ENCODE measurements around the gene GSDMA.
"Not testable (repeated sequence)": the region's sequence is repeated elsewhere in the genome, so short reads cannot be mapped to it uniquely, and the experiment has no call there.

Gene GSDMA

GRCh38 chr17:40005520-40005919, 42.7 kb downstream of the GSDMA start:
- no peak for TF ChIP-seq CTCF (IDR thresholded peaks at IDR 0.05; ENCODE audit: borderline replicate concordance, insufficient read depth, low read depth, low read length)
- H3K4me3 ChIP-seq (ENCODE audit: low read depth, low read length), result no peak overlapping the region

GRCh38 chr17:40010946-40011500, 48.2 kb downstream of the GSDMA start:
- not testable (repeated sequence) for H3K4me3 ChIP-seq (ENCODE audit: low read depth, low read length)

GRCh38 chr17:40012017-40012647, 49.3 kb downstream of the GSDMA start:
- H3K4me3 ChIP-seq (ENCODE audit: low read depth, low read length), result not testable (repeated sequence)

- TF ChIP-seq CTCF (IDR thresholded peaks at IDR 0.05; ENCODE audit: borderline replicate concordance, insufficient read depth, low read depth, low read length), result no peak
- no peak overlapping the region for H3K4me3 ChIP-seq (ENCODE audit: low read depth, low read length)
Observed at GRCh38 chr17:40014375-40014980, 51.7 kb downstream of the GSDMA start.

GRCh38 chr17:40015005-40015997, 52.5 kb downstream of the GSDMA start, which contains the start of gene CSF3:
CSF3 (plus strand) TSS chr17:40015440; CDS start chr17:40015475, 35 bp downstream.
- TF ChIP-seq CTCF (IDR thresholded peaks at IDR 0.05; ENCODE audit: borderline replicate concordance, insufficient read depth, low read depth, low read length), result no peak
- no peak within 1 kb of the TSS for H3K4me3 ChIP-seq (ENCODE audit: low read depth, low read length)

GRCh38 chr17:40015998-40016985, 53.5 kb downstream of the GSDMA start:
- H3K4me3 ChIP-seq (ENCODE audit: low read depth, low read length), result no peak overlapping the region
- no peak for TF ChIP-seq CTCF (IDR thresholded peaks at IDR 0.05; ENCODE audit: borderline replicate concordance, insufficient read depth, low read depth, low read length)

- no peak for TF ChIP-seq CTCF (IDR thresholded peaks at IDR 0.05; ENCODE audit: borderline replicate concordance, insufficient read depth, low read depth, low read length)
- H3K4me3 ChIP-seq (ENCODE audit: low read depth, low read length), result no peak overlapping the region
Observed at GRCh38 chr17:40017422-40018080, 54.7 kb downstream of the GSDMA start.

All from GM12875 (cell line).